ENCODE results near the gene SERHL2.
"Not testable (repeated sequence)": the region's sequence is repeated elsewhere in the genome, so short reads cannot be mapped to it uniquely, and the experiment has no call there.

Gene SERHL2

GRCh38 chr22:42577623-42578240 is 24.0 kb downstream of the SERHL2 start:
- H3K9me3 ChIP-seq (ENCODE audit: insufficient read depth, low read length): no peaks in the 10 kb centered on the region
- peaks cover 5% of the 10 kb centered on the region for H3K4me1 ChIP-seq (ENCODE audit: insufficient read depth, insufficient read length)
- no peaks in the 10 kb centered on the region for H3K27me3 ChIP-seq (ENCODE audit: insufficient read depth, insufficient read length)
- no peak for DNase-seq (ENCODE audit: low read depth, low spot score)
- H3K4me3 ChIP-seq (ENCODE audit: insufficient read length, low read depth): no peak overlapping the region
- no peak overlapping the region for H3K9ac ChIP-seq (ENCODE audit: insufficient read length, low read depth)
- H3K36me3 ChIP-seq (ENCODE audit: insufficient read depth, insufficient read length, low read length): peaks cover 44% of the 10 kb centered on the region
- no peak for TF ChIP-seq YY1 (IDR thresholded peaks at IDR 0.05; ENCODE audit: insufficient read depth, insufficient read length)
- TF ChIP-seq SUZ12 (IDR thresholded peaks at IDR 0.05; ENCODE audit: extremely low read depth, insufficient read depth, insufficient read length): no peak
- TF ChIP-seq ZNF274 (IDR thresholded peaks at IDR 0.05; ENCODE audit: low read depth, low read length): no peak

GRCh38 chr22:42580040-42580439 is 26.3 kb downstream of the SERHL2 start:
- peaks cover 53% of the 10 kb centered on the region for H3K36me3 ChIP-seq (ENCODE audit: insufficient read depth, insufficient read length, low read length)
- not testable (repeated sequence) for H3K9ac ChIP-seq (ENCODE audit: insufficient read length, low read depth); H3K27me3 ChIP-seq (ENCODE audit: insufficient read depth, insufficient read length); H3K9me3 ChIP-seq (ENCODE audit: insufficient read depth, low read length); H3K4me3 ChIP-seq (ENCODE audit: insufficient read length, low read depth); H3K4me1 ChIP-seq (ENCODE audit: insufficient read depth, insufficient read length); DNase-seq (ENCODE audit: low read depth, low spot score)

GRCh38 chr22:42581194-42581761 is 27.5 kb downstream of the SERHL2 start:
- not testable (repeated sequence) for H3K4me1 ChIP-seq (ENCODE audit: insufficient read depth, insufficient read length); H3K27me3 ChIP-seq (ENCODE audit: insufficient read depth, insufficient read length); DNase-seq (ENCODE audit: low read depth, low spot score); H3K9me3 ChIP-seq (ENCODE audit: insufficient read depth, low read length)
- Histone ChIP-seq H3K4me3 (ENCODE audit: insufficient read length, low read depth) (peak overlapping the region; percentile 76), H3K36me3 (ENCODE audit: insufficient read depth, insufficient read length, low read length) (peaks cover 66% of the 10 kb centered on the region), H3K9ac (ENCODE audit: insufficient read length, low read depth) (peak overlapping the region; percentile 93)

- Histone ChIP-seq H3K4me3 (ENCODE audit: insufficient read length, low read depth) (peak overlapping the region; percentile 76), H3K36me3 (ENCODE audit: insufficient read depth, insufficient read length, low read length) (peaks cover 72% of the 10 kb centered on the region), H3K9ac (ENCODE audit: insufficient read length, low read depth) (peak overlapping the region; percentile 93), H3K9me3 (ENCODE audit: insufficient read depth, low read length) (no peaks in the 10 kb centered on the region), H3K27me3 (ENCODE audit: insufficient read depth, insufficient read length) (no peaks in the 10 kb centered on the region), H3K4me1 (ENCODE audit: insufficient read depth, insufficient read length) (peaks cover 3% of the 10 kb centered on the region)
- peak; percentile 38 for DNase-seq (ENCODE audit: low read depth, low spot score)
- no peak for TF ChIP-seq SUZ12 (IDR thresholded peaks at IDR 0.05; ENCODE audit: extremely low read depth, insufficient read depth, insufficient read length)
- peak; percentile 25 for TF ChIP-seq YY1 (IDR thresholded peaks at IDR 0.05; ENCODE audit: insufficient read depth, insufficient read length)
Observed at GRCh38 chr22:42581762-42582716, 28.3 kb downstream of the SERHL2 start.

- peaks cover 71% of the 10 kb centered on the region for H3K36me3 ChIP-seq (ENCODE audit: insufficient read depth, insufficient read length, low read length)
- no peaks in the 10 kb centered on the region for H3K4me1 ChIP-seq (ENCODE audit: insufficient read depth, insufficient read length)
- no peak overlapping the region for H3K4me3 ChIP-seq (ENCODE audit: insufficient read length, low read depth)
- no peak overlapping the region for H3K9ac ChIP-seq (ENCODE audit: insufficient read length, low read depth)
- H3K9me3 ChIP-seq (ENCODE audit: insufficient read depth, low read length): no peaks in the 10 kb centered on the region
- no peak for TF ChIP-seq ZNF274 (IDR thresholded peaks at IDR 0.05; ENCODE audit: low read depth, low read length)
- no peak for DNase-seq (ENCODE audit: low read depth, low spot score)
- no peaks in the 10 kb centered on the region for H3K27me3 ChIP-seq (ENCODE audit: insufficient read depth, insufficient read length)
Observed at GRCh38 chr22:42582987-42583386, 29.2 kb downstream of the SERHL2 start.

GRCh38 chr22:42584364-42584940 is 30.7 kb downstream of the SERHL2 start:
- H3K4me3 ChIP-seq (ENCODE audit: insufficient read length, low read depth): no peak overlapping the region
- DNase-seq (ENCODE audit: low read depth, low spot score): no peak
- no peak for TF ChIP-seq SUZ12 (IDR thresholded peaks at IDR 0.05; ENCODE audit: extremely low read depth, insufficient read depth, insufficient read length)
- TF ChIP-seq YY1 (IDR thresholded peaks at IDR 0.05; ENCODE audit: insufficient read depth, insufficient read length): no peak
- TF ChIP-seq ZNF274 (IDR thresholded peaks at IDR 0.05; ENCODE audit: low read depth, low read length): no peak
- H3K9me3 ChIP-seq (ENCODE audit: insufficient read depth, low read length): no peaks in the 10 kb centered on the region
- H3K27me3 ChIP-seq (ENCODE audit: insufficient read depth, insufficient read length): no peaks in the 10 kb centered on the region
- no peak overlapping the region for H3K9ac ChIP-seq (ENCODE audit: insufficient read length, low read depth)
- no peaks in the 10 kb centered on the region for H3K4me1 ChIP-seq (ENCODE audit: insufficient read depth, insufficient read length)
- H3K36me3 ChIP-seq (ENCODE audit: insufficient read depth, insufficient read length, low read length): peaks cover 70% of the 10 kb centered on the region

GRCh38 chr22:42585096-42585495 is 31.3 kb downstream of the SERHL2 start:
- Histone ChIP-seq H3K4me1 (ENCODE audit: insufficient read depth, insufficient read length) (no peaks in the 10 kb centered on the region), H3K9me3 (ENCODE audit: insufficient read depth, low read length) (no peaks in the 10 kb centered on the region), H3K9ac (ENCODE audit: insufficient read length, low read depth) (no peak overlapping the region), H3K4me3 (ENCODE audit: insufficient read length, low read depth) (no peak overlapping the region), H3K27me3 (ENCODE audit: insufficient read depth, insufficient read length) (no peaks in the 10 kb centered on the region), H3K36me3 (ENCODE audit: insufficient read depth, insufficient read length, low read length) (peaks cover 71% of the 10 kb centered on the region)
- DNase-seq (ENCODE audit: low read depth, low spot score): no peak
- TF ChIP-seq ZNF274 (IDR thresholded peaks at IDR 0.05; ENCODE audit: low read depth, low read length) (no peak), YY1 (IDR thresholded peaks at IDR 0.05; ENCODE audit: insufficient read depth, insufficient read length) (no peak), SUZ12 (IDR thresholded peaks at IDR 0.05; ENCODE audit: extremely low read depth, insufficient read depth, insufficient read length) (no peak)

Data from NT2/D1 (cell line).